Hepatocyte (in vitro differentiated cells): ENCODE data around the gene TMA7. TPM values are rescaled to one million over a fixed set of nuclear protein-coding genes. Genes with fewer than 3 reads are reported as not detected.

Source experiments
- DNase-seq: peaks from one replicate; pipeline ENCODE4 v3.0.0-alpha.2; 2016; ENCODE audit warnings: low spot score
- H2AFZ ChIP-seq: fragments of 200-600 bp; sonication (generic); 2 replicates; pipeline ENCODE4 v1.6.0; 2016; ENCODE audit warnings: antibody characterized with exemption, mild to moderate bottlenecking
- H3K27ac ChIP-seq: fragments of 200-600 bp; sonication (generic); 2 replicates; pipeline ENCODE4 v1.5.1; 2016; ENCODE audit warnings: mild to moderate bottlenecking
- H3K27me3 ChIP-seq: fragments of 200-600 bp; sonication (generic); 2 replicates; pipeline ENCODE4 v1.6.1; 2016
- H3K36me3 ChIP-seq: fragments of 200-600 bp; sonication (generic); replicated peaks from 2 replicates; pipeline ENCODE4 v1.5.1; 2016; ENCODE audit warnings: low read depth; ENCODE audit not compliant: insufficient read depth
- H3K4me1 ChIP-seq: fragments of 200-600 bp; sonication (generic); 2 replicates; pipeline ENCODE4 v1.5.1; 2016; ENCODE audit warnings: mild to moderate bottlenecking, moderate library complexity; ENCODE audit not compliant: insufficient read depth
- H3K4me2 ChIP-seq: fragments of 200-600 bp; sonication (generic); 2 replicates; pipeline ENCODE4 v1.6.0; 2016
- H3K4me3 ChIP-seq: fragments of 200-600 bp; sonication (generic); 2 replicates; pipeline ENCODE4 v1.5.1; 2016; ENCODE audit warnings: mild to moderate bottlenecking
- H3K79me2 ChIP-seq: fragments of 200-600 bp; sonication (generic); 2 replicates; pipeline ENCODE4 v1.6.0; 2017; ENCODE audit warnings: mild to moderate bottlenecking
- H3K9me2 ChIP-seq: fragments of 200-600 bp; sonication (generic); replicated peaks from 2 replicates; pipeline ENCODE4 v1.6.0; 2017; ENCODE audit warnings: mild to moderate bottlenecking; ENCODE audit not compliant: insufficient read depth
- H3K9me3 ChIP-seq: fragments of 200-600 bp; sonication (generic); 2 replicates; pipeline ENCODE4 v1.5.1; 2016; ENCODE audit warnings: low read depth, mild to moderate bottlenecking
- H4K20me1 ChIP-seq: fragments of 200-600 bp; sonication (generic); 2 replicates; pipeline ENCODE4 v1.6.0; 2016; ENCODE audit warnings: mild to moderate bottlenecking; ENCODE audit not compliant: insufficient read depth, poor library complexity, severe bottlenecking
- CTCF ChIP-seq: fragments of 200-600 bp; sonication (generic); IDR thresholded peaks from 2 replicates; pipeline ENCODE4 v1.5.1; 2016; ENCODE audit warnings: antibody characterized with exemption, mild to moderate bottlenecking; ENCODE audit not compliant: poor library complexity
- EZH2 ChIP-seq: fragments of 200-600 bp; sonication (generic); IDR thresholded peaks from 2 replicates; pipeline ENCODE4 v1.6.1; 2016; ENCODE audit warnings: antibody characterized with exemption, mild to moderate bottlenecking, borderline replicate concordance
- EZH2phosphoT487 ChIP-seq: fragments of 200-600 bp; sonication (generic); IDR thresholded peaks from one replicate; pipeline ENCODE4 v1.6.1; 2018; ENCODE audit warnings: antibody characterized with exemption, mild to moderate bottlenecking, low read depth, moderate library complexity; ENCODE audit not compliant: unreplicated experiment, severe bottlenecking
- WGBS: methylation state at CpG from one replicate; pipeline ENCODE4 v1.1.6; 2016; ENCODE audit warnings: low lambda C conversion rate; ENCODE audit errors: missing lambda C conversion rate; 5-methylcytosine and 5-hydroxymethylcytosine counted together
- polyA plus RNA-seq: library from polyadenylated mRNA; unstranded; fragments of >200 nt; fragmentation: Nextera tagmentation; extraction: Ambion mirVana; gene quantifications from 2 replicates; pipeline ENCODE4 v1.2.1, GENCODE V29; 2016
- total RNA-seq: library from RNA; depleted of rRNA; stranded (reverse); fragments of >200 nt; gene quantifications from 2 replicates; pipeline ENCODE4 v1.2.3, GENCODE V29; 2014

TMA7 gene
- total and polyA plus RNA-seq, 2 experiments from 2014 or later: 381 to 503 TPM

GRCh38 chr3:48419149-48419548 lies 20.9 kb upstream of the TMA7 start:
- Histone ChIP-seq H3K27ac (no peak overlapping the region), H4K20me1 (peaks cover 12% of the 10 kb centered on the region), H2AFZ (no peak overlapping the region), H3K27me3 (no peaks in the 10 kb centered on the region), H3K9me3 (no peaks in the 10 kb centered on the region), H3K4me3 (no peak overlapping the region), H3K79me2 (peaks cover 27% of the 10 kb centered on the region), H3K4me1 (no peaks in the 10 kb centered on the region), H3K4me2 (no peak overlapping the region), H3K36me3 (no peaks in the 10 kb centered on the region), H3K9me2 (no peaks in the 10 kb centered on the region)
- 98% methylated on average over 9 of the region's 9 CpGs for WGBS
- no peak for DNase-seq
- TF ChIP-seq CTCF (no peak), EZH2phosphoT487 (no peak), EZH2 (no peak)

- H3K4me3 ChIP-seq: no peak overlapping the region
- no peak overlapping the region for H3K27ac ChIP-seq
- no peak overlapping the region for H3K4me2 ChIP-seq
- TF ChIP-seq CTCF (no peak), EZH2 (no peak), EZH2phosphoT487 (no peak)
- no peaks in the 10 kb centered on the region for H3K9me3 ChIP-seq
- no peak for DNase-seq
- no peaks in the 10 kb centered on the region for H3K4me1 ChIP-seq
- no peaks in the 10 kb centered on the region for H3K36me3 ChIP-seq
- H3K27me3 ChIP-seq: no peaks in the 10 kb centered on the region
- no peaks in the 10 kb centered on the region for H3K9me2 ChIP-seq
- peaks cover 31% of the 10 kb centered on the region for H3K79me2 ChIP-seq
- no peak overlapping the region for H2AFZ ChIP-seq
- 96% methylated on average over 16 of the region's 17 CpGs for WGBS
- peaks cover 16% of the 10 kb centered on the region for H4K20me1 ChIP-seq
These were observed 20.5 kb upstream of the TMA7 start for GRCh38 chr3:48419597-48419996.

GRCh38 chr3:48420561-48420960 lies 19.5 kb upstream of the TMA7 start:
- Histone ChIP-seq H3K4me3 (no peak overlapping the region), H3K4me1 (peaks cover 9% of the 10 kb centered on the region), H3K27ac (no peak overlapping the region), H2AFZ (no peak overlapping the region), H3K27me3 (no peaks in the 10 kb centered on the region), H3K79me2 (peaks cover 41% of the 10 kb centered on the region), H3K9me3 (no peaks in the 10 kb centered on the region), H3K36me3 (no peaks in the 10 kb centered on the region), H3K9me2 (no peaks in the 10 kb centered on the region), H3K4me2 (no peak overlapping the region), H4K20me1 (peaks cover 26% of the 10 kb centered on the region)
- WGBS: 96% methylated on average over 14 of the region's 14 CpGs
- TF ChIP-seq CTCF: no peak
- no peak for DNase-seq

- no peak for DNase-seq
- no peak overlapping the region for H3K4me2 ChIP-seq
- no peaks in the 10 kb centered on the region for H3K9me2 ChIP-seq
- H3K4me3 ChIP-seq: no peak overlapping the region
- 91% methylated on average over 3 of the region's 3 CpGs for WGBS
- no peaks in the 10 kb centered on the region for H3K36me3 ChIP-seq
- no peaks in the 10 kb centered on the region for H3K27me3 ChIP-seq
- no peak overlapping the region for H3K27ac ChIP-seq
- H2AFZ ChIP-seq: no peak overlapping the region
- H3K9me3 ChIP-seq: no peaks in the 10 kb centered on the region
- TF ChIP-seq CTCF (no peak), EZH2 (no peak), EZH2phosphoT487 (no peak)
- H3K4me1 ChIP-seq: peaks cover 26% of the 10 kb centered on the region
- peaks cover 58% of the 10 kb centered on the region for H3K79me2 ChIP-seq
- peaks cover 41% of the 10 kb centered on the region for H4K20me1 ChIP-seq
These were observed 17.8 kb upstream of the TMA7 start for GRCh38 chr3:48422272-48422671.
